NCI-H446 treated with DMSO at 0.1 percent for 48 hours (cell line): ENCODE results near the gene SENP8.

Source experiments
- DNase-seq: peaks from one replicate; lab custom pipeline; 2025; lab: John Stamatoyannopoulos, UW

Gene SENP8

GRCh38 chr15:72113347-72114031, 4.7 kb upstream of the SENP8 start:
- DNase-seq, result no peak

- DNase-seq, result no peak
These were observed 1.3 kb upstream of the SENP8 start for GRCh38 chr15:72116731-72117485.

GRCh38 chr15:72117486-72118016, 652 bp upstream of the SENP8 start:
- DNase-seq, result no peak

GRCh38 chr15:72124218-72124617, 6.0 kb downstream of the SENP8 start:
- no peak for DNase-seq

- no peak for DNase-seq
These were observed 9.6 kb downstream of the SENP8 start for GRCh38 chr15:72127724-72128322.

- no peak for DNase-seq
These were observed 10.2 kb downstream of the SENP8 start for GRCh38 chr15:72128359-72128758.

- DNase-seq, result no peak
These were observed 12.1 kb downstream of the SENP8 start for GRCh38 chr15:72130272-72130671.

GRCh38 chr15:72131922-72132321, 13.7 kb downstream of the SENP8 start:
- no peak for DNase-seq

- DNase-seq, result no peak
These were observed 15.0 kb downstream of the SENP8 start for GRCh38 chr15:72133211-72133610.

- peak; percentile 16 for DNase-seq
These were observed 17.5 kb downstream of the SENP8 start for GRCh38 chr15:72135719-72136118.

GRCh38 chr15:72136170-72137051, 18.2 kb downstream of the SENP8 start:
- DNase-seq, result no peak

GRCh38 chr15:72139667-72140066, 21.5 kb downstream of the SENP8 start:
- no peak for DNase-seq

GRCh38 chr15:72140088-72140487, 21.9 kb downstream of the SENP8 start:
- no peak for DNase-seq

GRCh38 chr15:72141171-72142084, 23.2 kb downstream of the SENP8 start:
- DNase-seq, result no peak

- no peak for DNase-seq
These were observed 28.0 kb downstream of the SENP8 start for GRCh38 chr15:72146221-72146620.

- DNase-seq, result no peak
These were observed 28.7 kb downstream of the SENP8 start for GRCh38 chr15:72146934-72147333.

GRCh38 chr15:72147418-72147817, 29.2 kb downstream of the SENP8 start:
- DNase-seq, result no peak

GRCh38 chr15:72153269-72154000, 35.2 kb downstream of the SENP8 start:
- no peak for DNase-seq

- no peak for DNase-seq
These were observed 36.1 kb downstream of the SENP8 start for GRCh38 chr15:72154316-72154715.

- DNase-seq, result no peak
These were observed 36.9 kb downstream of the SENP8 start for GRCh38 chr15:72155003-72155621.
